Coronary artery (tissue), 2 donors: ENCODE data around the gene OR1C1.
"Not testable (repeated sequence)": the region's sequence is repeated elsewhere in the genome, so short reads cannot be mapped to it uniquely, and the experiment has no call there.

Experiments used
- DNase-seq: peaks from one replicate; pipeline ENCODE4 v3.0.0-alpha.2; 2017; ENCODE audit warnings: low spot score
- H3K27ac ChIP-seq, 2 donors: fragments of 200-600 bp; sonication (generic); one replicate each; pipeline ENCODE4 v1.5.1; 2016 to 2019
- H3K4me3 ChIP-seq: fragments of 200-600 bp; sonication (generic); 2 replicates; pipeline ENCODE4 v1.5.1; 2016; ENCODE audit warnings: mild to moderate bottlenecking, moderate library complexity
- CTCF ChIP-seq: fragments of 200-600 bp; sonication (generic); IDR thresholded peaks from one replicate; pipeline ENCODE4 v1.5.1; 2019; ENCODE audit warnings: antibody characterized with exemption

The OR1C1 gene

GRCh38 chr1:247760456-247760855, at the start of gene OR1C1:
Gene OR1C1 (minus strand): TSS chr1:247760556. CDS start chr1:247758406, 2,150 bp downstream.
- DNase-seq: no peak
- no peak for TF ChIP-seq CTCF
- no peak within 1 kb of the TSS for H3K27ac ChIP-seq
- H3K4me3 ChIP-seq: no peak within 1 kb of the TSS

- no peak for DNase-seq
- no peak for TF ChIP-seq CTCF
- Histone ChIP-seq H3K27ac (no peak overlapping the region), H3K4me3 (no peak overlapping the region)
These were observed 37.2 kb upstream of the OR1C1 start for GRCh38 chr1:247797518-247797917.

GRCh38 chr1:247769603-247770002, 9.2 kb upstream of the OR1C1 start:
- H3K27ac ChIP-seq: no peak overlapping the region
- no peak for TF ChIP-seq CTCF
- H3K4me3 ChIP-seq: no peak overlapping the region
- DNase-seq: no peak

GRCh38 chr1:247754311-247754710, 6.0 kb downstream of the OR1C1 start:
- H3K4me3 ChIP-seq, DNase-seq: not testable (repeated sequence)

GRCh38 chr1:247749870-247750269, 10.5 kb downstream of the OR1C1 start:
- no peak for DNase-seq

More at GRCh38 chr1:247754311-247754710, 6.0 kb downstream of the OR1C1 start:
- H3K27ac ChIP-seq: not testable (repeated sequence)

GRCh38 chr1:247748041-247748440, 12.3 kb downstream of the OR1C1 start, which contains the start of gene OR14A2:
Gene OR14A2 (minus strand): TSS chr1:247748141.
- H3K27ac ChIP-seq: no peak within 1 kb of the TSS
- no peak within 1 kb of the TSS for H3K4me3 ChIP-seq
- no peak for TF ChIP-seq CTCF
- no peak for DNase-seq

More at GRCh38 chr1:247749870-247750269, 10.5 kb downstream of the OR1C1 start:
- no peak for TF ChIP-seq CTCF
- no peak overlapping the region for H3K4me3 ChIP-seq
- H3K27ac ChIP-seq: no peak overlapping the region

- H3K27ac ChIP-seq: no peak overlapping the region
- DNase-seq: no peak
- no peak overlapping the region for H3K4me3 ChIP-seq
- TF ChIP-seq CTCF: no peak
These were observed 12.7 kb downstream of the OR1C1 start for GRCh38 chr1:247747616-247748015.
